Measurements from ENCODE around the gene C1orf50. TPM values are rescaled to one million over a fixed set of nuclear protein-coding genes. Genes with fewer than 3 reads are reported as not detected.

C1orf50 gene
- total and polyA plus RNA-seq, 2 donors (not counting 1 experiment from before 2014, with no cell fraction given), result 2.7 to 17.1 TPM

DNA sequence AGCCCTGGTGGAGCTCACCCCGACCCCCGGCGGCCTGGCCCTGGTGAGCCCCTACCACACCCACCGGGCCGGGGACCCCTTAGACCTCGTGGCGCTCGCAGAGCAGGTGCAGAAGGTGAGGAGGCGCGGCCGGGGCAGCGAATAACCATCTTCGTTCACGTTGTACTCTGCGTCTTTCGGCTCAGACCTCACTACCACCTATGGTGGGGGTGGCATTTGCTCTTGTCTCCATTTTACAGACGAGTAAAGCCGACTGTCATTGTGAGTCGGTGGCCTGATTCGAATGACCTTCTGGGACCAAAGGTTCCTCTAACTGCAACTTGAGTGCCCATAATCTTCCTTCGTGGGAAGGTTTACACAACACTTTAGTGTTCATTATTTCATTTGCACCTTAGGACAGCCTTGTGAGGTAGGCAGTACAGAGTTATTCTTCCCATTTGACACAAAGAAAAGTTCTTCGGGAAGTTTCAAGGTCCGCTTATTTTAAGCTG is 506 bp downstream of the C1orf50 start:
- no peak overlapping the region for H3K4me3 Mint-ChIP-seq
- Histone ChIP-seq H2AFZ (ENCODE audit: insufficient read depth, low read depth, low read length, poor library complexity, severe bottlenecking) (peak overlapping the region; percentile 92), H3K27ac (ENCODE audit: low read length in 2 of 2) (peak overlapping the region; percentile 53 to 83), H3K9me3 (ENCODE audit: control extremely low read depth in 1 of 3, control insufficient read depth in 2 of 3, insufficient read depth in 1 of 3, low read length in 2 of 3) (no peaks in the 10 kb centered on the region), H3K4me1 (ENCODE audit: control insufficient read depth in 2 of 2, insufficient read depth in 2 of 2, low read length in 2 of 2) (peaks cover 27% of the 10 kb centered on the region in 2 donors), H3K36me3 (replicated peaks in 1 of 2; ENCODE audit: control extremely low read depth in 1 of 2, control insufficient read depth in 1 of 2, extremely low read depth in 1 of 2, insufficient read depth in 2 of 2, low read length in 1 of 2) (peaks cover 0 to 2% of the 10 kb centered on the region in 2 experiments), H3K27me3 (replicated peaks in 1 of 4; ENCODE audit: control extremely low read depth in 1 of 4, control insufficient read depth in 3 of 4, insufficient read depth in 4 of 4, low read length in 3 of 4) (no peaks in the 10 kb centered on the region), H3K4me2 (replicated peaks; ENCODE audit: low read depth, low read length, poor library complexity, severe bottlenecking) (peak overlapping the region; percentile 84), H3K4me3 (ENCODE audit: control extremely low read depth in 1 of 5, extremely low read depth in 1 of 5, insufficient read depth in 1 of 5, low read depth in 2 of 5, low read length in 4 of 5) (peak overlapping the region; percentile 71 to 92 (median 76)), H3K9ac (ENCODE audit: low read length) (peak overlapping the region; percentile 80), H4K20me1 (ENCODE audit: control insufficient read depth, insufficient read depth, low read length, poor library complexity, severe bottlenecking) (peaks cover 3% of the 10 kb centered on the region), H3K79me2 (ENCODE audit: control insufficient read depth, insufficient read depth, low read length) (peaks cover 90% of the 10 kb centered on the region)
- H3K27ac Mint-ChIP-seq, result peak overlapping the region; percentile 98
- peaks cover 21% of the 10 kb centered on the region for H3K4me1 Mint-ChIP-seq
- CTCF ChIA-PET, result interaction anchor here (0.8 to 3.0 kb wide), 14 partner anchors 10 to 308 kb away, joined by 3 to 27 read pairs (median 4); partner anchors contain the start of genes PPIH, YBX1 and ZNF691
- ATAC-seq (ENCODE audit: low read depth), result no peak
- H3K9me3 Mint-ChIP-seq (ENCODE audit: insufficient read depth), result no peaks in the 10 kb centered on the region
- H3K27me3 Mint-ChIP-seq, result no peaks in the 10 kb centered on the region
- WGBS (ENCODE audit: insufficient coverage), result 0% methylated on average over 5 of the region's 23 CpGs
- no peak for TF ChIP-seq EZH2 (IDR thresholded peaks at IDR 0.05; ENCODE audit: borderline replicate concordance, insufficient read depth, low read depth, low read length, poor library complexity, severe bottlenecking)
- TF ChIP-seq, protein P1, sequence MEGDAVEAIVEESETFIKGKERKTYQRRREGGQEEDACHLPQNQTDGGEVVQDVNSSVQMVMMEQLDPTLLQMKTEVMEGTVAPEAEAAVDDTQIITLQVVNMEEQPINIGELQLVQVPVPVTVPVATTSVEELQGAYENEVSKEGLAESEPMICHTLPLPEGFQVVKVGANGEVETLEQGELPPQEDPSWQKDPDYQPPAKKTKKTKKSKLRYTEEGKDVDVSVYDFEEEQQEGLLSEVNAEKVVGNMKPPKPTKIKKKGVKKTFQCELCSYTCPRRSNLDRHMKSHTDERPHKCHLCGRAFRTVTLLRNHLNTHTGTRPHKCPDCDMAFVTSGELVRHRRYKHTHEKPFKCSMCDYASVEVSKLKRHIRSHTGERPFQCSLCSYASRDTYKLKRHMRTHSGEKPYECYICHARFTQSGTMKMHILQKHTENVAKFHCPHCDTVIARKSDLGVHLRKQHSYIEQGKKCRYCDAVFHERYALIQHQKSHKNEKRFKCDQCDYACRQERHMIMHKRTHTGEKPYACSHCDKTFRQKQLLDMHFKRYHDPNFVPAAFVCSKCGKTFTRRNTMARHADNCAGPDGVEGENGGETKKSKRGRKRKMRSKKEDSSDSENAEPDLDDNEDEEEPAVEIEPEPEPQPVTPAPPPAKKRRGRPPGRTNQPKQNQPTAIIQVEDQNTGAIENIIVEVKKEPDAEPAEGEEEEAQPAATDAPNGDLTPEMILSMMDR (IDR thresholded peaks at IDR 0.05), result no peak
- POLR2A ChIA-PET, result interaction anchor here (0.7 to 2.3 kb wide), 9 partner anchors 11 to 621 kb away, joined by 3 to 22 read pairs (median 3); partner anchors contain the start of genes CCDC30, ELOVL1, MED8 and PPIH
- intact Hi-C loops (cut with micrococcal nuclease), result loop anchor here (1.0 to 10.0 kb wide), 12 partner anchors 50 to 1265 kb away; partner anchors contain the start of genes CFAP57, EBNA1BP2, ELOVL1 and ERMAP
- DNase-seq, result no peak

DNA sequence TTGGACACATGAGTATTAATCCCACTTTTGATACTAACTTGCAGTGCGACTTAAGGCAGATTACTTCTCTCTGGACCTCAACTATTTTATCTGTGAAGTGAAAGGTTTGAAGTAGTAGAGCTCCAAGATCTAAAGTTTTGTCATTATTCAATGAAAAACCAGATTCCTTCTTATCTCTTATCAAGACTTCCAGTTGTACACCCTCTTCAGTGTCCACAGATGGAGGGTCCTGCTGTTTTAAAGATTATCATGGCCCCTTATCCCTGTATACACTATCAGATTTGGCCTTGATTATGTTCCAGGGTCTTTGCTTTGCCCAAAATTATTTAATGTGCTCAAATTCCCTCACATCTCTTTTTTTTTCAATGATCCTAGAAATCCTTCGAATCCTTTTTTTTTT is 1.1 kb downstream of the C1orf50 start:
- Mint-ChIP-seq H3K4me1 (peaks cover 24% of the 10 kb centered on the region), H3K9me3 (ENCODE audit: insufficient read depth) (no peaks in the 10 kb centered on the region), H3K27ac (no peak overlapping the region), H3K4me3 (no peak overlapping the region), H3K27me3 (no peaks in the 10 kb centered on the region)
- DNase-seq, result no peak
- Histone ChIP-seq H3K4me1 (ENCODE audit: control insufficient read depth in 2 of 2, insufficient read depth in 2 of 2, low read length in 2 of 2) (peaks cover 25 to 27% of the 10 kb centered on the region in 2 donors), H3K4me2 (replicated peaks; ENCODE audit: low read depth, low read length, poor library complexity, severe bottlenecking) (peak overlapping the region; percentile 84), H3K79me2 (ENCODE audit: control insufficient read depth, insufficient read depth, low read length) (peaks cover 86% of the 10 kb centered on the region), H4K20me1 (ENCODE audit: control insufficient read depth, insufficient read depth, low read length, poor library complexity, severe bottlenecking) (peaks cover 9% of the 10 kb centered on the region), H3K27me3 (replicated peaks in 1 of 4; ENCODE audit: control extremely low read depth in 1 of 4, control insufficient read depth in 3 of 4, insufficient read depth in 4 of 4, low read length in 3 of 4) (no peaks in the 10 kb centered on the region), H3K9ac (ENCODE audit: low read length) (peak overlapping the region; percentile 80), H3K4me3 (ENCODE audit: control extremely low read depth in 1 of 5, extremely low read depth in 1 of 5, insufficient read depth in 1 of 5, low read depth in 2 of 5, low read length in 4 of 5) (peak overlapping the region in 4 of 5 experiments; percentile 71 to 92 (median 78)), H3K9me3 (ENCODE audit: control extremely low read depth in 1 of 3, control insufficient read depth in 2 of 3, insufficient read depth in 1 of 3, low read length in 2 of 3) (no peaks in the 10 kb centered on the region), H3K27ac (ENCODE audit: low read length in 2 of 2) (no peak overlapping the region), H2AFZ (ENCODE audit: insufficient read depth, low read depth, low read length, poor library complexity, severe bottlenecking) (peak overlapping the region; percentile 92), H3K36me3 (replicated peaks in 1 of 2; ENCODE audit: control extremely low read depth in 1 of 2, control insufficient read depth in 1 of 2, extremely low read depth in 1 of 2, insufficient read depth in 2 of 2, low read length in 1 of 2) (peaks cover 3 to 5% of the 10 kb centered on the region in 2 experiments)
- intact Hi-C loops (cut with micrococcal nuclease), result loop anchor here (5.0 to 10.0 kb wide), 3 partner anchors 599 to 1264 kb away; partner anchors contain the start of genes ELOVL1, IPO13 and SLC6A9
- POLR2A ChIA-PET, result interaction anchor here (0.9 to 2.0 kb wide), 2 partner anchors 49 to 157 kb away, joined by 3 to 5 read pairs; no protein-coding TSS in a partner anchor
- WGBS (ENCODE audit: insufficient coverage), result no CpG with 5 or more reads among the region's 2 CpGs
- TF ChIP-seq, protein P1 (IDR thresholded peaks at IDR 0.05), result no peak
- TF ChIP-seq EZH2 (IDR thresholded peaks at IDR 0.05; ENCODE audit: borderline replicate concordance, insufficient read depth, low read depth, low read length, poor library complexity, severe bottlenecking), result no peak
- no peak for ATAC-seq (ENCODE audit: low read depth)
- CTCF ChIA-PET, result interaction anchor here (0.9 to 3.0 kb wide), 5 partner anchors 10 to 306 kb away, joined by 3 to 16 read pairs (median 4); no protein-coding TSS in a partner anchor

Data from B cell (primary cell).